HL-60/S4 (cell line): ENCODE data around the gene TAF1B.

Experiments
- in situ Hi-C: fragments of 300-500 bp; cut with MboI; formaldehyde crosslinking; loops from 2 replicates; pipeline ENCODE4 v1.14.3; 2022; ENCODE audit warnings: low sequenced_read_pairs

TAF1B gene

GRCh38 chr2:9980520-9980919, 137.2 kb downstream of the TAF1B start:
- in situ Hi-C loops, result no loop called here

GRCh38 chr2:9981655-9982054, 138.4 kb downstream of the TAF1B start:
- in situ Hi-C loops, result no loop called here

- in situ Hi-C loops, result no loop called here
These were observed 139.0 kb downstream of the TAF1B start for GRCh38 chr2:9982248-9982647.

DNA sequence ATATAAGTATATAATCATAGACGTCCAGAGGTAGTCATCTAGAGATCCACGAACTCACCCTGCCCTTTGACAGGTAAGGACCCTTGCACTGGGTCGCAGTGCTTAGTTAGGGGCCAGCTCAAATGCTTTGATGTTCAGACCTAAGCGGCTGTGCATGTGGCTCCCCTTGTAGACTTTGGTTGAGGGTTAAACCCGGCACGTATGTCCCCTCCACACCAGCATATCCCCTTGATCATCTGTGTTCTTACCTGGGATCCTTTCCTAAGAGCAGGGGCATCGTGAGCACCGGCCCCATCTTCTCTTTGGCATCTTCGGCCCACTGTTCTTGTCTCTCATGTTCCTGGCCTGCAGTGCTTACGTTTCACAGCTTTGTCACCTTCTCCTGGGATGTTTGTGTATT, 139.6 kb downstream of the TAF1B start:
- in situ Hi-C loops, result no loop called here

GRCh38 chr2:9983401-9984216, 140.3 kb downstream of the TAF1B start:
- in situ Hi-C loops, result no loop called here
